Liver (tissue), 3 donors: ENCODE data around the gene HBP1.

Experiments
- CTCF ChIP-seq: fragments of 150-350 bp; IDR thresholded peaks from 2 replicates; pipeline ENCODE4 v1.5.1; 2017; ENCODE audit warnings: improper control_type of control experiment, low read depth, low read length; ENCODE audit not compliant: missing input control
- FOXA2 ChIP-seq: IDR thresholded peaks from 2 replicates; pipeline ENCODE4 v1.6.1; 2016; ENCODE audit warnings: antibody characterized with exemption
- SP1 ChIP-seq: IDR thresholded peaks from 2 replicates; pipeline ENCODE4 v1.6.1; 2018; ENCODE audit warnings: antibody characterized with exemption, mild to moderate bottlenecking
- TAF1 ChIP-seq: conservative IDR thresholded peaks from 2 replicates; pipeline ENCODE4 v1.6.1; 2016; ENCODE audit warnings: antibody characterized with exemption, mild to moderate bottlenecking
- donor health status: healthy.
- donor health status: healthy.

- TF ChIP-seq CTCF: no peak
- TF ChIP-seq SP1: no peak
- no peak for TF ChIP-seq FOXA2
- no peak for TF ChIP-seq TAF1
Observed at GRCh38 chr7:107236862-107237261, 68.1 kb downstream of the HBP1 start.
